K562 (cell line): Measurements from ENCODE around the gene ZFP62. TPM values are rescaled to one million over a fixed set of nuclear protein-coding genes. Genes with fewer than 3 reads are reported as not detected.

Source experiments
- HMBOX1 ChIP-seq: sonication (generic); IDR thresholded peaks from 2 replicates; pipeline ENCODE4 v1.6.1; 2016
- HNRNPK ChIP-seq: fragments of 200-400 bp; formaldehyde crosslinking; IDR thresholded peaks from one replicate; pipeline ENCODE4 v1.6.1; 2018; ENCODE audit warnings: mild to moderate bottlenecking, low read depth, low read length; ENCODE audit not compliant: poor library complexity, severe bottlenecking
- HNRNPL ChIP-seq: fragments of 200-400 bp; formaldehyde crosslinking; IDR thresholded peaks from 2 replicates; pipeline ENCODE4 v1.6.1; 2017; ENCODE audit warnings: low read depth, mild to moderate bottlenecking, low read length
- ILF3 ChIP-seq: fragments of 450-650 bp; IDR thresholded peaks from 2 replicates; pipeline ENCODE4 v1.6.1; 2018; ENCODE audit warnings: antibody characterized with exemption, mild to moderate bottlenecking, moderate library complexity, borderline replicate concordance
- IRF9 ChIP-seq: fragments of 450-650 bp; IDR thresholded peaks from 2 replicates; pipeline ENCODE4 v1.6.1; 2016; ENCODE audit warnings: missing biosample characterization, missing genetic modification characterization
- MEF2A ChIP-seq: IDR thresholded peaks from 2 replicates; pipeline ENCODE4 v1.6.1; 2011; ENCODE audit warnings: low read depth, mild to moderate bottlenecking, low read length, moderate library complexity; ENCODE audit not compliant: control insufficient read depth
- MTA2 ChIP-seq: fragments of 450-650 bp; IDR thresholded peaks from 2 replicates; pipeline ENCODE4 v1.6.1; 2016; ENCODE audit warnings: low read depth
- OTX1 ChIP-seq: fragments of 450-650 bp; formaldehyde crosslinking; IDR thresholded peaks from 2 replicates; pipeline ENCODE4 v1.4.0; 2022; ENCODE audit warnings: mild to moderate bottlenecking
- PRDM10 ChIP-seq: fragments of 450-650 bp; IDR thresholded peaks from 2 replicates; pipeline ENCODE4 v1.6.1; 2018; ENCODE audit not compliant: partially characterized antibody
- WHSC1 ChIP-seq: IDR thresholded peaks from one replicate; pipeline ENCODE4 v1.6.1; 2012; ENCODE audit warnings: low read length, control low read depth, inconsistent platforms
- XRCC4 ChIP-seq: IDR thresholded peaks from one replicate; pipeline ENCODE4 v1.6.1; 2011; ENCODE audit not compliant: insufficient read depth, insufficient read length; ENCODE audit errors: extremely low read depth
- ZBTB11 ChIP-seq, 3 experiments: fragments of 200-800 bp in 1 of 3; fragments of 250-450 bp in 1 of 3; fragments of 450-650 bp in 1 of 3; sonication (Bioruptor Pico) in 1 of 3; sonication (Bioruptor generic) in 1 of 3; formaldehyde crosslinking in 1 of 3; IDR thresholded peaks; 2 replicates each; pipeline versions ENCODE4 v1.6.1 to v1.8.0; 2016 to 2022; ENCODE audit warnings: mild to moderate bottlenecking in 2 of 3, missing genetic modification characterization in 2 of 3, missing compliant biosample characterization in 1 of 3, moderate library complexity in 1 of 3
- ZKSCAN8 ChIP-seq: fragments of 200-800 bp; sonication (Bioruptor generic); IDR thresholded peaks from 2 replicates; pipeline ENCODE4 v1.6.1; 2016; ENCODE audit warnings: missing genetic modification characterization, missing compliant biosample characterization
- ZNF282 ChIP-seq: sonication (generic); formaldehyde crosslinking; IDR thresholded peaks from 2 replicates; pipeline ENCODE4 v1.8.1; 2023; ENCODE audit warnings: missing genetic modification reagents
- ZNF740 ChIP-seq, 3 experiments: fragments of 200-800 bp in 1 of 3; sonication (Bioruptor generic) in 1 of 3; sonication (generic) in 1 of 3; formaldehyde crosslinking in 1 of 3; IDR thresholded peaks; 2 replicates each; pipeline versions ENCODE4 v1.6.1 to v1.8.0; 2016 to 2022; ENCODE audit warnings: mild to moderate bottlenecking in 2 of 3, missing compliant biosample characterization in 2 of 3, missing genetic modification characterization in 2 of 3, missing genetic modification reagents in 1 of 3
- polyA plus RNA-seq, 8 experiments: library from polyadenylated mRNA; depleted of rRNA in 4 of 8; stranded (reverse) in 5 of 8; unstranded in 3 of 8; fragments of >200 nt; fragmentation: Nextera tagmentation in 2 of 8; fragmentation: Illumina TruSeq in 1 of 8; extraction: Ambion mirVana in 2 of 8; extraction: Trizol in 1 of 8; gene quantifications; 2 replicates each; pipeline versions ENCODE4 v1.2.1 to v1.2.3, GENCODE V29; 2011 to 2014; ENCODE audit warnings: inconsistent platforms in 1 of 8, missing spikeins in 1 of 8
- total RNA-seq, 7 experiments: library from RNA; depleted of rRNA in 6 of 7; stranded (reverse); fragments of >200 nt in 6 of 7; fragmentation: Illumina TruSeq in 2 of 7; extraction: Trizol in 2 of 7; gene quantifications; 2 replicates each; pipeline versions ENCODE4 v1.2.1 to v1.2.3, GENCODE V29; 2011 to 2021; ENCODE audit warnings: low replicate concordance in 1 of 7

The ZFP62 gene
- total and polyA plus RNA-seq, 9 of the 15 experiments (the other 6 are each of a cell fraction or from before 2014, with no cell fraction given) = 12.2 to 37.5 (median 25.0) TPM

GRCh38 chr5:180803181-180804128 lies 57.6 kb downstream of the ZFP62 start (continued):
- no peak; a peak in 1 of 6 replicates for TF ChIP-seq ZBTB11 (CRISPR knock-in tag; IDR thresholded peaks at IDR 0.05)
- TF ChIP-seq IRF9 (tag) = no peak
- no peak for TF ChIP-seq HNRNPL
- no peak for TF ChIP-seq MTA2
- no peak for TF ChIP-seq XRCC4
- no peak; the same call in 1 of the 2 replicates for TF ChIP-seq ILF3
- TF ChIP-seq ZNF282 = no peak
- no peak for TF ChIP-seq OTX1 (CRISPR knock-in tag)
- no peak for TF ChIP-seq MEF2A
- TF ChIP-seq ZNF740 (CRISPR knock-in tag; IDR thresholded peaks at IDR 0.05) = no peak
- no peak; a peak in 1 of 4 replicates for TF ChIP-seq ZNF740 (tag; IDR thresholded peaks at IDR 0.05)
- TF ChIP-seq WHSC1 = no peak
- TF ChIP-seq HNRNPK = no peak
- no peak for TF ChIP-seq ZKSCAN8 (CRISPR knock-in tag)
- TF ChIP-seq HMBOX1 = peak; percentile 63; the same call in 1 of the 2 replicates
- no peak for TF ChIP-seq PRDM10
